IMR-90 (cell line): ENCODE measurements around the gene PHLDB1. TPM values are rescaled to one million over a fixed set of nuclear protein-coding genes. Genes with fewer than 3 reads are reported as not detected.

Experiments used
- ATAC-seq: fragments of 200-7000 bp; cut with Tn5 transposase; 2 replicates; pipeline ENCODE4 v1.9.1; 2020; ENCODE audit warnings: low read depth, mild to moderate bottlenecking, moderate library complexity
- BruUV-seq: library from RNA; stranded (reverse); fragments of 400-500 nt; replicated peaks from 2 replicates; lab custom pipeline; 2021; lab: Mats Ljungman, UMichigan
- CTCF ChIA-PET: fragments of 300-600 bp; formaldehyde crosslinking; extraction: SDS; loops from one replicate; lab custom pipeline; 2021; ENCODE audit warnings: antibody characterized with exemption; lab: Yijun Ruan, JAX
- POLR2A ChIA-PET: fragments of 300-600 bp; sonication (Branson Sonifier 250); formaldehyde crosslinking; loops from one replicate; lab custom pipeline; 2022; ENCODE audit warnings: antibody characterized with exemption; ENCODE audit not compliant: unreplicated experiment; lab: Charles Lee
- DNase-seq: peaks from one replicate; pipeline ENCODE4 v3.0.0; 2013
- H2AFZ ChIP-seq: replicated peaks from 2 replicates; pipeline ENCODE3; 2013; ENCODE audit warnings: low read length, mild to moderate bottlenecking; ENCODE audit not compliant: poor library complexity
- H2AK5ac ChIP-seq: 2 replicates; pipeline ENCODE4 v1.6.1; 2013; ENCODE audit warnings: low read depth, low read length, inconsistent platforms
- H2AK9ac ChIP-seq: replicated peaks from 2 replicates; pipeline ENCODE3; 2013; ENCODE audit warnings: mild to moderate bottlenecking, low read depth, low read length, moderate library complexity; ENCODE audit not compliant: poor library complexity
- H2BK120ac ChIP-seq: 2 replicates; pipeline ENCODE4 v1.6.1; 2013; ENCODE audit warnings: low read depth, low read length, inconsistent platforms
- H2BK15ac ChIP-seq: 3 replicates; pipeline ENCODE4 v1.6.1; 2013; ENCODE audit warnings: low read depth, low read length, inconsistent platforms
- H2BK20ac ChIP-seq: 2 replicates; pipeline ENCODE4 v1.6.1; 2013; ENCODE audit warnings: low read depth, mild to moderate bottlenecking, inconsistent platforms, low read length, moderate library complexity
- H2BK5ac ChIP-seq: 2 replicates; pipeline ENCODE4 v1.6.1; 2013; ENCODE audit warnings: mild to moderate bottlenecking, low read depth, low read length, inconsistent platforms; ENCODE audit not compliant: poor library complexity, severe bottlenecking
- H3K14ac ChIP-seq: replicated peaks from 2 replicates; pipeline ENCODE4 v1.6.1; 2013; ENCODE audit warnings: low read depth, low read length, inconsistent platforms
- H3K18ac ChIP-seq: 2 replicates; pipeline ENCODE4 v1.6.1; 2013; ENCODE audit warnings: low read depth, low read length, control low read depth
- H3K23ac ChIP-seq: 2 replicates; pipeline ENCODE4 v1.6.1; 2013; ENCODE audit warnings: low read depth, low read length, inconsistent platforms
- H3K27ac ChIP-seq: 2 replicates; pipeline ENCODE4 v1.5.1; 2013; ENCODE audit warnings: mild to moderate bottlenecking, control low read depth, low read length; ENCODE audit not compliant: insufficient read depth
- H3K27me3 ChIP-seq: 2 replicates; pipeline ENCODE4 v1.6.1; 2013; ENCODE audit warnings: low read length; ENCODE audit not compliant: control insufficient read depth, insufficient read depth
- H3K36me3 ChIP-seq: 2 replicates; pipeline ENCODE4 v1.6.1; 2013; ENCODE audit warnings: low read length, mixed read lengths; ENCODE audit not compliant: control insufficient read depth, insufficient read depth
- H3K4ac ChIP-seq: 2 replicates; pipeline ENCODE4 v1.6.1; 2013; ENCODE audit warnings: low read depth, low read length, inconsistent platforms
- H3K4me1 ChIP-seq: 2 replicates; pipeline ENCODE4 v1.6.1; 2013; ENCODE audit warnings: low read length, mixed read lengths; ENCODE audit not compliant: control insufficient read depth, insufficient read depth
- H3K4me2 ChIP-seq: 2 replicates; pipeline ENCODE4 v1.6.1; 2013; ENCODE audit warnings: low read depth, mild to moderate bottlenecking, control low read depth, low read length, moderate library complexity
- H3K4me3 ChIP-seq: 2 replicates; pipeline ENCODE4 v1.5.1; 2013; ENCODE audit warnings: low read depth, mild to moderate bottlenecking, control low read depth, low read length, moderate library complexity; ENCODE audit not compliant: insufficient read depth
- H3K56ac ChIP-seq: 2 replicates; pipeline ENCODE4 v1.6.1; 2013; ENCODE audit warnings: low read length, inconsistent platforms; ENCODE audit not compliant: insufficient read depth; ENCODE audit errors: extremely low read depth
- H3K79me1 ChIP-seq, 2 experiments: 2 replicates each; pipeline ENCODE4 v1.6.1; 2013; ENCODE audit warnings: low read length in 2 of 2, inconsistent platforms in 1 of 2, low read depth in 1 of 2
- H3K9ac ChIP-seq: 2 replicates; pipeline ENCODE4 v1.6.1; 2013; ENCODE audit warnings: low read depth, low read length, control low read depth
- H3K9me1 ChIP-seq: 2 replicates; pipeline ENCODE4 v1.6.1; 2013; ENCODE audit warnings: low read length, inconsistent platforms; ENCODE audit not compliant: insufficient read depth
- H3K9me3 ChIP-seq: 2 replicates; pipeline ENCODE4 v1.6.1; 2013; ENCODE audit warnings: low read length; ENCODE audit not compliant: control insufficient read depth, insufficient read depth
- H4K20me1 ChIP-seq: 2 replicates; pipeline ENCODE4 v1.6.1; 2013; ENCODE audit warnings: low read length, inconsistent platforms; ENCODE audit not compliant: insufficient read depth
- H4K5ac ChIP-seq: 2 replicates; pipeline ENCODE4 v1.6.1; 2013; ENCODE audit warnings: mild to moderate bottlenecking, low read depth, low read length, control low read depth
- H4K8ac ChIP-seq, 2 experiments: 2 replicates each; pipeline ENCODE4 v1.6.1; 2013; ENCODE audit warnings: low read depth in 2 of 2, low read length in 2 of 2, control low read depth in 1 of 2, inconsistent platforms in 1 of 2
- H4K91ac ChIP-seq: 2 replicates; pipeline ENCODE4 v1.6.1; 2013; ENCODE audit warnings: low read depth, low read length, inconsistent platforms; ENCODE audit not compliant: insufficient read depth
- BHLHE40 ChIP-seq: fragments of 150-350 bp; IDR thresholded peaks from 2 replicates; pipeline ENCODE4 v1.6.1; 2016; ENCODE audit warnings: mild to moderate bottlenecking, low read depth, low read length
- CHD1 ChIP-seq: IDR thresholded peaks from 2 replicates; pipeline ENCODE4 v1.6.1; 2012; ENCODE audit warnings: low read depth, low read length, improper control_type of control experiment
- ELK1 ChIP-seq: fragments of 150-350 bp; IDR thresholded peaks from 2 replicates; pipeline ENCODE4 v1.6.1; 2016; ENCODE audit warnings: low read depth, mild to moderate bottlenecking, low read length, moderate library complexity, borderline replicate concordance
- FOS ChIP-seq: fragments of 150-350 bp; IDR thresholded peaks from 2 replicates; pipeline ENCODE4 v1.6.1; 2016; ENCODE audit warnings: low read depth, low read length
- MAFK ChIP-seq: IDR thresholded peaks from 2 replicates; pipeline ENCODE4 v1.6.1; 2012; ENCODE audit warnings: low read depth, low read length, improper control_type of control experiment
- MAZ ChIP-seq: IDR thresholded peaks from 2 replicates; pipeline ENCODE4 v1.6.1; 2012; ENCODE audit warnings: low read depth, mild to moderate bottlenecking, low read length, improper control_type of control experiment, moderate library complexity, borderline replicate concordance
- MXI1 ChIP-seq: IDR thresholded peaks from 2 replicates; pipeline ENCODE4 v1.6.1; 2012; ENCODE audit warnings: low read depth, mild to moderate bottlenecking, low read length, moderate library complexity, borderline replicate concordance
- NFE2L2 ChIP-seq: fragments of 150-350 bp; IDR thresholded peaks from 2 replicates; pipeline ENCODE4 v1.6.1; 2016; ENCODE audit warnings: low read depth, mild to moderate bottlenecking, low read length
- RAD21 ChIP-seq: IDR thresholded peaks from 2 replicates; pipeline ENCODE4 v1.6.1; 2012; ENCODE audit warnings: low read length, improper control_type of control experiment
- RCOR1 ChIP-seq: IDR thresholded peaks from 2 replicates; pipeline ENCODE4 v1.6.1; 2012; ENCODE audit warnings: mild to moderate bottlenecking, low read length, improper control_type of control experiment; ENCODE audit not compliant: insufficient replicate concordance
- SMC3 ChIP-seq: fragments of 150-350 bp; IDR thresholded peaks from 2 replicates; pipeline ENCODE4 v1.6.1; 2016; ENCODE audit warnings: low read depth, mild to moderate bottlenecking, antibody characterized with exemption, low read length, moderate library complexity
- USF2 ChIP-seq: fragments of 150-350 bp; IDR thresholded peaks from 2 replicates; pipeline ENCODE4 v1.6.1; 2017; ENCODE audit warnings: mild to moderate bottlenecking, antibody characterized with exemption, low read length, low read depth
- WGBS, 2 experiments: methylation state at CpG; one replicate each; pipeline versions ENCODE4 v1.1.5 to v1.1.7; 2013; ENCODE audit warnings: missing lambda C conversion rate in 2 of 2; ENCODE audit not compliant: insufficient read length in 1 of 2; ENCODE audit errors: extremely low coverage in 2 of 2; 5-methylcytosine and 5-hydroxymethylcytosine counted together
- dilution Hi-C: fragments of 300-500 bp; cut with HindIII; formaldehyde crosslinking; loops from one replicate; pipeline ENCODE4 v1.14.3; 2018; ENCODE audit warnings: low sequenced_read_pairs; ENCODE audit not compliant: unreplicated experiment
- in situ Hi-C: fragments of 300-500 bp; cut with MboI; formaldehyde crosslinking; loops from 3 replicates; pipeline ENCODE4 v1.14.3; 2019; ENCODE audit warnings: low sequenced_read_pairs, inconsistent platforms, mixed read lengths
- intact Hi-C: fragments of 100-400 bp; cut with micrococcal nuclease; formaldehyde crosslinking; loops from 2 replicates; pipeline ENCODE4 v1.10.0; 2022
- polyA plus RNA-seq, 3 experiments: library from polyadenylated mRNA; depleted of rRNA; stranded (reverse); fragments of >200 nt; gene quantifications; 2 replicates each; pipeline ENCODE4 v1.2.3, GENCODE V29; 2012; ENCODE audit warnings: low replicate concordance in 1 of 3
- total RNA-seq: library from RNA; depleted of rRNA; stranded (reverse); fragments of >200 nt; gene quantifications from 2 replicates; pipeline ENCODE4 v1.2.3, GENCODE V29; 2012

PHLDB1 gene
- total and polyA plus RNA-seq, 2 of the 4 experiments (the other 2 are of a cell fraction): 40.0 to 90.4 TPM

GRCh38 chr11:118634431-118635236, 27.2 kb downstream of the PHLDB1 start:
- CTCF ChIA-PET: no interaction called here
- ATAC-seq: peak; percentile 67

More at GRCh38 chr11:118634431-118635236, 27.2 kb downstream of the PHLDB1 start:
- dilution Hi-C loops: no loop called here
- 19% methylated on average over 10 of the region's 41 CpGs; no CpG with 5 or more reads in 1 of the 2 experiments for WGBS, 2 experiments
- Histone ChIP-seq H2BK120ac (no peak overlapping the region), H3K23ac (peak overlapping the region; percentile 81; the same call in 1 of the 2 replicates), H3K79me1 (peaks cover 42 to 95% of the 10 kb centered on the region in 2 experiments), H2BK20ac (no peak overlapping the region), H3K4me1 (peaks cover 20% of the 10 kb centered on the region), H3K4me3 (no peak overlapping the region), H3K36me3 (peaks cover 85% of the 10 kb centered on the region), H4K5ac (peak overlapping the region; percentile 34), H3K9ac (no peak overlapping the region), H2AK5ac (peak overlapping the region; percentile 15; the same call in 1 of the 2 replicates), H3K27ac (peak overlapping the region; percentile 60; the same call in 1 of the 2 replicates), H3K18ac (no peak overlapping the region), H3K9me1 (peaks cover 33% of the 10 kb centered on the region), H2AFZ (peak overlapping the region; percentile 49), H2BK5ac (peak overlapping the region; percentile 60), H3K4ac (no peak overlapping the region; the same call in 1 of the 2 replicates), H3K27me3 (no peaks in the 10 kb centered on the region), H4K91ac (no peak overlapping the region), H3K14ac (0 out of 2 replicates have a peak overlapping the region, but pooled peaks have one; percentile 59), H2BK15ac (no peak overlapping the region), H3K9me3 (no peaks in the 10 kb centered on the region), H4K20me1 (peaks cover 59% of the 10 kb centered on the region), H3K56ac (no peak overlapping the region), H3K4me2 (peak overlapping the region; percentile 44; the same call in 1 of the 2 replicates), H2AK9ac (peak overlapping the region; percentile 22), H4K8ac (peak overlapping the region in 1 of 2 experiments; percentile 37; a peak in 1 of 4 replicates)
- POLR2A ChIA-PET: no interaction called here
- intact Hi-C loops: no loop called here
- DNase-seq: peak; percentile 55
- in situ Hi-C loops: no loop called here
- BruUV-seq: no TSS peak
- no peak for TF ChIP-seq USF2
- TF ChIP-seq BHLHE40: no peak
- TF ChIP-seq MXI1: no peak
- TF ChIP-seq ELK1: no peak
- no peak for TF ChIP-seq NFE2L2
- TF ChIP-seq RCOR1: no peak
- TF ChIP-seq RAD21: no peak
- no peak for TF ChIP-seq FOS
- TF ChIP-seq SMC3: no peak
- TF ChIP-seq MAZ: no peak; the same call in 1 of the 2 replicates
- no peak for TF ChIP-seq CHD1
- no peak for TF ChIP-seq MAFK
